Natural killer cell (primary cell): ENCODE results near the gene KRT37. TPM values are rescaled to one million over a fixed set of nuclear protein-coding genes. Genes with fewer than 3 reads are reported as not detected.

ENCODE experiments used
- ATAC-seq, 3 donors: fragments of 150-1000 bp in 2 of 3; fragments of 200-7000 bp in 1 of 3; cut with Tn5 transposase; 1 replicate in 1 of 3; 2 replicates in 2 of 3; pipeline ENCODE4 v1.10.0; 2021; ENCODE audit warnings: mild to moderate bottlenecking in 2 of 3, moderate library complexity in 2 of 3
- DNase-seq, 2 donors: peaks; one replicate each; pipeline versions ENCODE4 v3.0.0 to v3.0.0-alpha.2; 2013 to 2021; ENCODE audit warnings: mixed read lengths in 1 of 2
- H3K27ac ChIP-seq: one replicate; pipeline ENCODE4 v1.5.1; 2013; ENCODE audit warnings: mild to moderate bottlenecking, low read length
- H3K27me3 ChIP-seq: one replicate; pipeline ENCODE4 v1.6.1; 2013; ENCODE audit warnings: low read length; ENCODE audit not compliant: control insufficient read depth, insufficient read depth
- H3K36me3 ChIP-seq: one replicate; pipeline ENCODE4 v1.6.1; 2013; ENCODE audit warnings: low read length; ENCODE audit not compliant: control insufficient read depth, insufficient read depth
- H3K4me1 ChIP-seq: one replicate; pipeline ENCODE4 v1.6.1; 2013; ENCODE audit warnings: low read length; ENCODE audit not compliant: control insufficient read depth, insufficient read depth
- H3K4me3 ChIP-seq: one replicate; pipeline ENCODE4 v1.5.1; 2013; ENCODE audit warnings: low read length
- H3K9me3 ChIP-seq: one replicate; pipeline ENCODE4 v1.6.1; 2013; ENCODE audit warnings: low read length; ENCODE audit not compliant: control insufficient read depth, insufficient read depth
- H3K27ac Mint-ChIP-seq, 2 donors: one replicate each; pipeline ENCODE4 v1.8.0; 2022; ENCODE audit warnings: mild to moderate bottlenecking in 2 of 2, mixed read lengths in 2 of 2, moderate library complexity in 1 of 2
- H3K27me3 Mint-ChIP-seq, 2 donors: one replicate each; pipeline ENCODE4 v1.8.0; 2022; ENCODE audit warnings: low read depth in 2 of 2, mixed read lengths in 2 of 2
- H3K36me3 Mint-ChIP-seq: one replicate; pipeline ENCODE4 v1.8.0; 2022; ENCODE audit warnings: mixed read lengths
- H3K4me1 Mint-ChIP-seq, 2 donors: one replicate each; pipeline ENCODE4 v1.8.0; 2022; ENCODE audit warnings: mixed read lengths in 2 of 2
- H3K4me3 Mint-ChIP-seq: one replicate; pipeline ENCODE4 v1.8.0; 2022; ENCODE audit warnings: mild to moderate bottlenecking, moderate library complexity, mixed read lengths
- H3K9me3 Mint-ChIP-seq, 2 donors: one replicate each; pipeline ENCODE4 v1.8.0; 2022; ENCODE audit warnings: mixed read lengths in 2 of 2
- CTCF ChIP-seq: fragments of 200-600 bp; IDR thresholded peaks from one replicate; pipeline ENCODE4 v1.8.0; 2022; ENCODE audit warnings: antibody characterized with exemption
- WGBS: methylation state at CpG from one replicate; pipeline ENCODE4 v1.1.7; 2013; ENCODE audit warnings: missing lambda C conversion rate; ENCODE audit not compliant: insufficient coverage; 5-methylcytosine and 5-hydroxymethylcytosine counted together
- intact Hi-C: fragments of 100-400 bp; cut with micrococcal nuclease; formaldehyde crosslinking; loops from one replicate; pipeline ENCODE4 v1.14.2; 2022
- total RNA-seq, 4 donors: library from RNA; stranded (reverse); fragments of 120-200 nt in 1 of 4; gene quantifications; one replicate each; pipeline versions ENCODE4 v1.2.3 to v1.2.4, GENCODE V29; 2013 to 2022

The KRT37 gene
- total RNA-seq, 3 donors from 2014 or later (not counting 1 experiment from before 2014, with no cell fraction given), result not detected

GRCh38 chr17:41440531-41441033 is 16.2 kb upstream of the KRT37 start, which contains the start of gene KRT38:
TSS of gene KRT38 (minus strand) at chr17:41440983. CDS start at chr17:41440921, 62 bp downstream.
- no peak within 1 kb of the TSS for H3K4me3 Mint-ChIP-seq
- no peaks in the 10 kb centered on the region for H3K4me1 Mint-ChIP-seq
- peaks cover 21 to 59% of the 10 kb centered on the region in 2 donors for H3K27me3 Mint-ChIP-seq

GRCh38 chr17:41439375-41439774 is 15.0 kb upstream of the KRT37 start:
- Mint-ChIP-seq H3K4me1 (no peaks in the 10 kb centered on the region), H3K36me3 (no peaks in the 10 kb centered on the region), H3K27ac (no peak overlapping the region), H3K27me3 (peaks cover 23 to 51% of the 10 kb centered on the region in 2 donors), H3K4me3 (no peak overlapping the region), H3K9me3 (no peaks in the 10 kb centered on the region)
- intact Hi-C loops, result no loop called here
- WGBS, result 69% methylated on average over 5 of the region's 5 CpGs
- DNase-seq, result no peak
- ATAC-seq, result no peak
- H3K27me3 ChIP-seq, result no peaks in the 10 kb centered on the region
- H3K9me3 ChIP-seq, result no peaks in the 10 kb centered on the region
- no peak overlapping the region for H3K4me3 ChIP-seq
- H3K36me3 ChIP-seq, result no peaks in the 10 kb centered on the region
- H3K4me1 ChIP-seq, result no peaks in the 10 kb centered on the region
- no peak overlapping the region for H3K27ac ChIP-seq
- no peak for TF ChIP-seq CTCF

More at GRCh38 chr17:41440531-41441033, 16.2 kb upstream of the KRT37 start, which contains the start of gene KRT38:
- H3K9me3 Mint-ChIP-seq, result no peaks in the 10 kb centered on the region
- Histone ChIP-seq H3K36me3 (no peaks in the 10 kb centered on the region), H3K27me3 (no peaks in the 10 kb centered on the region), H3K9me3 (no peaks in the 10 kb centered on the region), H3K27ac (no peak within 1 kb of the TSS), H3K4me3 (no peak within 1 kb of the TSS), H3K4me1 (no peaks in the 10 kb centered on the region)
- no peaks in the 10 kb centered on the region for H3K36me3 Mint-ChIP-seq
- TF ChIP-seq CTCF, result no peak
- H3K27ac Mint-ChIP-seq, result no peak within 1 kb of the TSS
- intact Hi-C loops, result no loop called here
- no peak for ATAC-seq
- no peak for DNase-seq
- 92% methylated on average over 9 of the region's 10 CpGs for WGBS

GRCh38 chr17:41437769-41438168 is 13.4 kb upstream of the KRT37 start:
- Mint-ChIP-seq H3K27ac (no peak overlapping the region), H3K27me3 (peaks cover 10 to 41% of the 10 kb centered on the region in 2 donors), H3K36me3 (no peaks in the 10 kb centered on the region), H3K9me3 (no peaks in the 10 kb centered on the region), H3K4me3 (no peak overlapping the region), H3K4me1 (no peaks in the 10 kb centered on the region)
- Histone ChIP-seq H3K4me1 (no peaks in the 10 kb centered on the region), H3K27ac (no peak overlapping the region), H3K27me3 (no peaks in the 10 kb centered on the region), H3K36me3 (no peaks in the 10 kb centered on the region), H3K4me3 (no peak overlapping the region), H3K9me3 (no peaks in the 10 kb centered on the region)
- ATAC-seq, result no peak
- 80% methylated on average over 9 of the region's 9 CpGs for WGBS
- no peak for DNase-seq
- intact Hi-C loops, result no loop called here
- no peak for TF ChIP-seq CTCF

- H3K9me3 ChIP-seq, result no peaks in the 10 kb centered on the region
- no peaks in the 10 kb centered on the region for H3K36me3 ChIP-seq
- no peak overlapping the region for H3K27ac ChIP-seq
- H3K4me3 ChIP-seq, result no peak overlapping the region
- 69% methylated on average over 7 of the region's 7 CpGs for WGBS
- no peak for DNase-seq
- H3K27me3 ChIP-seq, result no peaks in the 10 kb centered on the region
- Mint-ChIP-seq H3K27ac (no peak overlapping the region), H3K27me3 (peaks cover 8 to 36% of the 10 kb centered on the region in 2 donors), H3K36me3 (no peaks in the 10 kb centered on the region), H3K4me3 (no peak overlapping the region), H3K4me1 (no peaks in the 10 kb centered on the region), H3K9me3 (no peaks in the 10 kb centered on the region)
- ATAC-seq, result no peak
- no peaks in the 10 kb centered on the region for H3K4me1 ChIP-seq
- intact Hi-C loops, result no loop called here
- no peak for TF ChIP-seq CTCF
Measured at GRCh38 chr17:41437254-41437653, 12.9 kb upstream of the KRT37 start.
